GM23338 (cell line): Measurements from ENCODE around the gene IL5RA. TPM values are rescaled to one million over a fixed set of nuclear protein-coding genes. Genes with fewer than 3 reads are reported as not detected.

Experiments used
- ATAC-seq: fragments of 200-7000 bp; cut with Tn5 transposase; 3 replicates; pipeline ENCODE4 v1.9.1; 2020
- DNase-seq: peaks from one replicate; pipeline ENCODE4 v3.0.0-alpha.2; 2015; ENCODE audit warnings: low spot score
- H2AFZ ChIP-seq: fragments of 200-600 bp; sonication (generic); 2 replicates; pipeline ENCODE4 v1.8.0; 2016; ENCODE audit warnings: antibody characterized with exemption, mild to moderate bottlenecking, moderate library complexity
- H3F3A ChIP-seq: fragments of 200-600 bp; sonication (generic); replicated peaks from 2 replicates; pipeline ENCODE4 v1.8.0; 2017; ENCODE audit warnings: antibody characterized with exemption, mixed run types, low read depth
- H3K27ac ChIP-seq: fragments of 200-600 bp; sonication (generic); 2 replicates; pipeline ENCODE4 v1.6.1; 2016; ENCODE audit warnings: low read depth
- H3K27me3 ChIP-seq: fragments of 200-600 bp; sonication (generic); 2 replicates; pipeline ENCODE4 v1.8.0; 2016; ENCODE audit warnings: mild to moderate bottlenecking, mixed run types, moderate library complexity; ENCODE audit not compliant: insufficient read depth
- H3K36me3 ChIP-seq: fragments of 200-600 bp; sonication (generic); 2 replicates; pipeline ENCODE4 v1.8.0; 2016; ENCODE audit warnings: mild to moderate bottlenecking; ENCODE audit not compliant: insufficient read depth
- H3K4me1 ChIP-seq: fragments of 200-600 bp; sonication (generic); 2 replicates; pipeline ENCODE4 v1.8.0; 2016; ENCODE audit warnings: mild to moderate bottlenecking, moderate library complexity; ENCODE audit not compliant: insufficient read depth
- H3K4me2 ChIP-seq: fragments of 200-600 bp; sonication (generic); 2 replicates; pipeline ENCODE4 v1.7.1; 2017; ENCODE audit warnings: mixed run types
- H3K4me3 ChIP-seq: fragments of 200-600 bp; sonication (generic); 2 replicates; pipeline ENCODE4 v1.6.1; 2016; ENCODE audit warnings: mixed run types
- H3K79me2 ChIP-seq: fragments of 200-600 bp; sonication (generic); replicated peaks from 2 replicates; pipeline ENCODE4 v1.8.0; 2017; ENCODE audit warnings: mild to moderate bottlenecking; ENCODE audit not compliant: insufficient read depth
- H3K9me2 ChIP-seq: fragments of 200-600 bp; sonication (generic); 2 replicates; pipeline ENCODE4 v1.8.0; 2017; ENCODE audit not compliant: insufficient read depth
- H4K20me1 ChIP-seq: fragments of 200-600 bp; sonication (generic); replicated peaks from 2 replicates; pipeline ENCODE4 v1.8.0; 2017; ENCODE audit warnings: mild to moderate bottlenecking; ENCODE audit not compliant: insufficient read depth
- H3K27ac Mint-ChIP-seq: 2 replicates; pipeline ENCODE4 v1.8.0; 2020; ENCODE audit warnings: inconsistent platforms, mild to moderate bottlenecking, moderate library complexity, mixed read lengths
- H3K27me3 Mint-ChIP-seq: 3 replicates; pipeline ENCODE4 v1.8.0; 2022; ENCODE audit warnings: low read depth, mild to moderate bottlenecking, moderate library complexity, mixed read lengths, inconsistent platforms; ENCODE audit not compliant: insufficient read depth, poor library complexity
- H3K36me3 Mint-ChIP-seq: 3 replicates; pipeline ENCODE4 v1.8.0; 2021; ENCODE audit warnings: low read depth, mild to moderate bottlenecking, inconsistent platforms, moderate library complexity, mixed read lengths
- H3K4me1 Mint-ChIP-seq: 3 replicates; pipeline ENCODE4 v1.8.0; 2020; ENCODE audit warnings: mild to moderate bottlenecking, inconsistent platforms, mixed read lengths
- H3K4me3 Mint-ChIP-seq: 3 replicates; pipeline ENCODE4 v1.8.0; 2021; ENCODE audit warnings: moderate library complexity, mild to moderate bottlenecking, inconsistent platforms, mixed read lengths
- H3K9me3 Mint-ChIP-seq: 3 replicates; pipeline ENCODE4 v1.8.0; 2020; ENCODE audit warnings: moderate library complexity, mild to moderate bottlenecking, inconsistent platforms, mixed read lengths
- CREB1 ChIP-seq: fragments of 250-450 bp; sonication (Bioruptor Pico); IDR thresholded peaks from 2 replicates; pipeline ENCODE4 v1.5.0; 2020; ENCODE audit warnings: low read depth, mild to moderate bottlenecking, moderate library complexity
- CTCF ChIP-seq, 2 experiments: fragments of 200-600 bp in 1 of 2; sonication (generic) in 1 of 2; conservative IDR thresholded peaks; 2 replicates each; pipeline versions ENCODE4 v1.5.1 to v1.6.1; 2016 to 2017; ENCODE audit warnings: antibody characterized with exemption in 2 of 2, low read depth in 2 of 2, mild to moderate bottlenecking in 2 of 2, moderate library complexity in 1 of 2
- EZH2 ChIP-seq: fragments of 200-600 bp; sonication (generic); IDR thresholded peaks from one replicate; pipeline ENCODE4 v1.8.0; 2017; ENCODE audit warnings: antibody characterized with exemption, mild to moderate bottlenecking, low read depth; ENCODE audit not compliant: unreplicated experiment
- EZH2phosphoT487 ChIP-seq: fragments of 200-600 bp; sonication (generic); IDR thresholded peaks from one replicate; pipeline ENCODE4 v1.8.1; 2018; ENCODE audit warnings: antibody characterized with exemption; ENCODE audit not compliant: unreplicated experiment
- JUNB ChIP-seq: IDR thresholded peaks from one replicate; pipeline ENCODE4 v1.6.1; 2016; ENCODE audit warnings: antibody characterized with exemption; ENCODE audit not compliant: unreplicated experiment
- NANOG ChIP-seq: IDR thresholded peaks from 2 replicates; pipeline ENCODE4 v1.6.1; 2016; ENCODE audit warnings: antibody characterized with exemption, borderline replicate concordance
- POLR2AphosphoS5 ChIP-seq: IDR thresholded peaks from 2 replicates; pipeline ENCODE4 v1.6.1; 2016; ENCODE audit warnings: antibody characterized with exemption, low read depth
- STAT1 ChIP-seq: IDR thresholded peaks from one replicate; pipeline ENCODE4 v1.6.1; 2016; ENCODE audit warnings: antibody characterized with exemption; ENCODE audit not compliant: unreplicated experiment
- ZNF114 ChIP-seq: fragments of 250-450 bp; sonication (Bioruptor Pico); IDR thresholded peaks from 2 replicates; pipeline ENCODE4 v1.5.0; 2020; ENCODE audit warnings: mild to moderate bottlenecking, moderate library complexity
- ZNF331 ChIP-seq: fragments of 250-450 bp; sonication (Bioruptor Pico); IDR thresholded peaks from 2 replicates; pipeline ENCODE4 v1.5.0; 2020; ENCODE audit warnings: low read depth, mild to moderate bottlenecking, moderate library complexity
- ZNF462 ChIP-seq: fragments of 250-450 bp; sonication (Bioruptor Pico); IDR thresholded peaks from 2 replicates; pipeline ENCODE4 v1.5.0; 2020; ENCODE audit warnings: mild to moderate bottlenecking, moderate library complexity
- polyA plus RNA-seq: library from polyadenylated mRNA; unstranded; fragments of >200 nt; fragmentation: Nextera tagmentation; extraction: Ambion mirVana; gene quantifications from 2 replicates; pipeline ENCODE4 v1.2.1, GENCODE V29; 2016
- total RNA-seq: library from RNA; depleted of rRNA; stranded (reverse); fragments of >200 nt; shearing (Covaris generic); gene quantifications from 2 replicates; pipeline ENCODE4 v1.2.3, GENCODE V29; 2014
- TF ChIP-seq, protein P1 (sequence below): IDR thresholded peaks from one replicate; pipeline ENCODE4 v1.6.1; 2018; ENCODE audit warnings: antibody characterized with exemption; ENCODE audit not compliant: unreplicated experiment
- TF ChIP-seq, protein P2 (sequence below): IDR thresholded peaks from 2 replicates; pipeline ENCODE4 v1.6.1; 2016; ENCODE audit warnings: antibody characterized with exemption

IL5RA gene
- total and polyA plus RNA-seq, 2 experiments from 2014 or later = 0.31 TPM; not detected in 1

GRCh38 chr3:3134750-3135448, 24.7 kb upstream of the IL5RA start (continued):
- TF ChIP-seq ZNF462 (CRISPR knock-in tag) (no peak), POLR2AphosphoS5 (no peak)

DNA sequence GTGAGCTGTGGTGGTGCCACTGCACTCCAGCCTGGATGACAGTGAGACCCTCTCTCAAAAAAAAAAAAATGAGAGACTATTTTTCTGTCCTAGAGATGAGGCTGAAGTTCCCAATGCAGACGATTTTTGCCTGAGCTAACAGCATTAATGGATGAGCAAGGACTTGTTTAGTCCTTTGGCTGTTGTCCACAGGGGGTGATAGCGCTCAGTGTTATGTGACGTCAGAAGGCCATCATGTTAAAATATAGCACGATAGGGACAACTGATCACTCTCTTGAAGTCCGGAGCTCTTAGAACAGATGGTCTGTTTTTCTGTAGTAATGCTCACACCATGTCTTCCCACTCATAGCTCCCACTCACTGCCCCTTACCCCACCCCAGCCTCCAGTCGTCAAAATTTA, 23.3 kb upstream of the IL5RA start:
- ATAC-seq (no peak), DNase-seq (no peak)
- peaks cover 76% of the 10 kb centered on the region for H3K79me2 ChIP-seq
- peaks cover 21% of the 10 kb centered on the region; the same call in 1 of the 2 replicates for H4K20me1 ChIP-seq
- no peaks in the 10 kb centered on the region for H3K9me2 ChIP-seq
- no peak overlapping the region for H3K4me2 ChIP-seq
- no peak overlapping the region for H3K27ac ChIP-seq
- no peak overlapping the region for H3K4me3 Mint-ChIP-seq
- H3K4me1 Mint-ChIP-seq = no peaks in the 10 kb centered on the region
- no peaks in the 10 kb centered on the region for H3K27me3 Mint-ChIP-seq
- no peaks in the 10 kb centered on the region for H3K4me1 ChIP-seq
- H3K36me3 Mint-ChIP-seq = peaks cover 36% of the 10 kb centered on the region
- no peak overlapping the region for H3K27ac Mint-ChIP-seq
- no peaks in the 10 kb centered on the region for H3K27me3 ChIP-seq
- H2AFZ ChIP-seq = no peak overlapping the region
- no peak overlapping the region for H3K4me3 ChIP-seq
- no peaks in the 10 kb centered on the region; the same call in 1 of the 3 replicates for H3K9me3 Mint-ChIP-seq
- no peaks in the 10 kb centered on the region for H3F3A ChIP-seq
- H3K36me3 ChIP-seq = peaks cover 41% of the 10 kb centered on the region
- TF ChIP-seq, protein P1, sequence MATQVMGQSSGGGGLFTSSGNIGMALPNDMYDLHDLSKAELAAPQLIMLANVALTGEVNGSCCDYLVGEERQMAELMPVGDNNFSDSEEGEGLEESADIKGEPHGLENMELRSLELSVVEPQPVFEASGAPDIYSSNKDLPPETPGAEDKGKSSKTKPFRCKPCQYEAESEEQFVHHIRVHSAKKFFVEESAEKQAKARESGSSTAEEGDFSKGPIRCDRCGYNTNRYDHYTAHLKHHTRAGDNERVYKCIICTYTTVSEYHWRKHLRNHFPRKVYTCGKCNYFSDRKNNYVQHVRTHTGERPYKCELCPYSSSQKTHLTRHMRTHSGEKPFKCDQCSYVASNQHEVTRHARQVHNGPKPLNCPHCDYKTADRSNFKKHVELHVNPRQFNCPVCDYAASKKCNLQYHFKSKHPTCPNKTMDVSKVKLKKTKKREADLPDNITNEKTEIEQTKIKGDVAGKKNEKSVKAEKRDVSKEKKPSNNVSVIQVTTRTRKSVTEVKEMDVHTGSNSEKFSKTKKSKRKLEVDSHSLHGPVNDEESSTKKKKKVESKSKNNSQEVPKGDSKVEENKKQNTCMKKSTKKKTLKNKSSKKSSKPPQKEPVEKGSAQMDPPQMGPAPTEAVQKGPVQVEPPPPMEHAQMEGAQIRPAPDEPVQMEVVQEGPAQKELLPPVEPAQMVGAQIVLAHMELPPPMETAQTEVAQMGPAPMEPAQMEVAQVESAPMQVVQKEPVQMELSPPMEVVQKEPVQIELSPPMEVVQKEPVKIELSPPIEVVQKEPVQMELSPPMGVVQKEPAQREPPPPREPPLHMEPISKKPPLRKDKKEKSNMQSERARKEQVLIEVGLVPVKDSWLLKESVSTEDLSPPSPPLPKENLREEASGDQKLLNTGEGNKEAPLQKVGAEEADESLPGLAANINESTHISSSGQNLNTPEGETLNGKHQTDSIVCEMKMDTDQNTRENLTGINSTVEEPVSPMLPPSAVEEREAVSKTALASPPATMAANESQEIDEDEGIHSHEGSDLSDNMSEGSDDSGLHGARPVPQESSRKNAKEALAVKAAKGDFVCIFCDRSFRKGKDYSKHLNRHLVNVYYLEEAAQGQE = no peak
- TF ChIP-seq EZH2 (no peak), CREB1 (CRISPR knock-in tag) (no peak), STAT1 (no peak), ZNF331 (no peak), POLR2AphosphoS5 (no peak), ZNF114 (CRISPR knock-in tag) (no peak), CTCF (conservative IDR thresholded peaks at IDR 0.05; ENCODE audit: low read depth in 2 of 2) (no peak), EZH2phosphoT487 (no peak), NANOG (no peak), JUNB (no peak)
- TF ChIP-seq, protein P2, sequence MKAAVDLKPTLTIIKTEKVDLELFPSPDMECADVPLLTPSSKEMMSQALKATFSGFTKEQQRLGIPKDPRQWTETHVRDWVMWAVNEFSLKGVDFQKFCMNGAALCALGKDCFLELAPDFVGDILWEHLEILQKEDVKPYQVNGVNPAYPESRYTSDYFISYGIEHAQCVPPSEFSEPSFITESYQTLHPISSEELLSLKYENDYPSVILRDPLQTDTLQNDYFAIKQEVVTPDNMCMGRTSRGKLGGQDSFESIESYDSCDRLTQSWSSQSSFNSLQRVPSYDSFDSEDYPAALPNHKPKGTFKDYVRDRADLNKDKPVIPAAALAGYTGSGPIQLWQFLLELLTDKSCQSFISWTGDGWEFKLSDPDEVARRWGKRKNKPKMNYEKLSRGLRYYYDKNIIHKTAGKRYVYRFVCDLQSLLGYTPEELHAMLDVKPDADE = no peak
